ENCODE data around the gene TTLL12.

Gene TTLL12

DNA sequence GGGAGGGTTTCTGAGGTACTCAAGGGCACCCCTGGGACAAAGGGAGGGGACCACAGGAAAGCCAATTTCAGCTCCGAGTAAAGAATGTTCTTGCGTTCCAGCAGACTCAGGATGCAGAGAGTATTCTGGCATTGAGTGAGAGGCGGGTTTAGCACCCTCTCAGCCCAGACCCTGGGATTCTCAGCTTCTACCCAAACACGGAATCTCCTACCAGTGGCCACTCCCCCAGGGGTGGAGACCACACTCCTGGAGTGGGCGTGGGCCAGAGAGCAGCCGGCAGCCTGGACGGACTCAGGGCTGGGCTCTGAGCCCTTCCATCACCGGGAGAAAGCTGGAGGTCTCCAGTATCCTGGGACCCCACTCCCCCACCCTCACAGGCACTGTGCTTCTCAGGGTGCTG lies 26.1 kb upstream of the TTLL12 start:
- no peak for ATAC-seq

DNA sequence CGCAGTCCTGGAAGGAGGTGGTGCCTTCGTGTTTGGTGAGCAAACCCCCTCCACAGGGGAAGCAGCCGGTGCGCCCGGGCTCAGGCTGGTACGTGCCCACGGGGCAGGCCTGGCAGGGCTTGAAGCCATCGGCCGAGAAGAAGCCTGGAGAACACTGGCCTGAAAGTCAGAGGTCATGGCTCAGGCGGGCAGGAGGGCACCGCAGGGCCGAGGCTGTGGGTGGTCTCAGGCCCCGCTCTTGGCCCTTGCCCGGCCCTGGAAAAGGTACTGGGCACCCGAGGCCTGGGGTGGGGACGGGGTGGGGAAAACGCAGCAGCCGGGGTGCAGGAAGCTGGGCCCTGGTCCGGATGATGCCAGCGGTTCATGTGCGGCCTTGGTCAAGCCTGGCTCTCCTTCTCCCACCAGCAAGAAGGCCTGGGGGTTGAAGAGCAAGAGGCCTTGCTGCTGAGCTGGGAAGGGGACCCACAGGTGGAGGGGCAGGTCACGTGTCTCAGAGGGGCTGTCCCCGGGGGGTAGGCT lies 25.6 kb upstream of the TTLL12 start:
- no peak for ATAC-seq

DNA sequence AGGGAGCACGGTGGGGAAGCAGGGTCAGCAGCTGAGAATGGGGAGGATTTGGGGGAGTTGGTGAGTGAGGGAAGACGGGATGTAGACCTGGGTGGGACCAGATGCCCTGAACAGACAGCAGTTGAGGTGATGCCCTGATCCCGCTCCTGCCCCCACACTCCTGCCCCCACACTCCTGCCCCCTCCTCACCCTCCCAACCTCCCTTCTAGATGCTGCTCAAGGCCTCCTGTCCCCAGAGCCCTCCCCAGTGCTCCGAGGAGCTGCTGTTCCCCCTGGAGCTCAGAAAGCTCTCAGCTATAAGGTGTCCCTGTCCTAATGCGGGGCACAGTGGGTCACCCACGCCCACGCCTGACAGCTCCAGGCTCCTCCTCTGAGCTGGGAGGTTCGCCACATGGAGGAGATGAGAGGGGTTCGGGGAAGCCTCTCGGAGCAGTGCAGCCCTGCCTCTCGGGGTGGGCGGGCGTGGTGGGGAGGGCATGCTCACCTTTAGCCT lies 25.1 kb upstream of the TTLL12 start:
- ATAC-seq = no peak

DNA sequence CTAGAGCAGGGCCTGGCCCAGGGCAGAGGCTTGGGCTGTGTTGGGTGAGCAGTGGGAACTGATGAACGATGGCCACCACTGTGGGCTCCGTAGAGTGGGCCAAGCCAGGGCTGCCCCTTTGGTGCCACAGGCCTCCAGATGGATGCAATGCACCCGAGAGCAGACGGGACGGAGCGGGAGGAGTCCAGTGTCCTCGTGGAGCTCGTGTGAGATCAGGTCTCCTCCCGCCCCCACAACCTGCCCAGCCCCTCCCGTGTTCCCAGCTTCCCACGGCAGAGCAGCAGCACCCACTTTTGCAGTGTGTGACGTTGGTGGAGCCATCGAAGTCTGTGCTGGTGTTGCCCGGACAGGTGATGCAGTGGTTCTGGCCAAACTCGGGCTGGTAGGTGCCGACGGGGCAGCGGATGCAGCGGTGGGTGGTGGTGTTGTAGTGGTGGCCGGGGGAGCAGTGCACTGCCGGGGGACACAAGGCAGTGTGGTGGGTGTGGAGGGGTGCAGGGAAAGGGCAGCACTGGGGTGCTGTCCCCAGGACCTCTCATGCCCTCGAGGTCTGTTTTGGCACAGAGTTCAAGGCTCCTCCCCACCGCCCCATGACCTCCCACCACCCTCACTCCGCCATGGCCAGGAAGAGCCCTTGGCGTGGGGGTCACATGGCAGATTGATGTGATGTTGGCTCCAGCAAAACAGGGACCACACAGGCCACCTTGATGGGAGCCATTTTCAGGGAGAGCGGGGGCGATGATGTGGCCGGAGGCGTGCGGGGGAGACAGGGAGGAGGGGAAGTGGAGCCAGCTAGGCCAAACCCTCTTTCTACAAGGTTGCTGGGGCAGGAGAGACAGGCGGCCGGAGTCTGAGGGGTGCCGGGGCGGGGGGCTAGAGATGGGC lies 23.9 kb upstream of the TTLL12 start:
- no peak for ATAC-seq

DNA sequence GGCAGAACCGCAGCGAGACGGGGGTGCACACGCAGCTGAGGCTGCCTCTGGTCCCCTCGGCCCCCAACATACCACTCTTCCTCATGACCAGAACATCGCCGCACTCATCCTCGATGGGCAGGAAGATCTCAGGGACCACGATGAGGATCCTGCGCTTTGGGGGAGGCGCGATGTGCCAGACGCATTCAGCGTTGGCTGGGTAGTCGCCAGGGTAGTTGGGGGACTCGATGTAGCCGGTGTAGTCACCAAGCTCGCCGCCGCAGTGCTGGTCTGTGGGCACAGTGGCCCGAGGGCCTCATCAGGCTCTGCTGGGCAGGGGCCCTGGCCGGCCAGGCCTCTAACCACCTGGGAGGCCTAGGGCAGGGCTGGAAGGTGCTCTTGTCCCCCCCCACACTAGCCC lies 23.0 kb upstream of the TTLL12 start:
- no peak for ATAC-seq

DNA sequence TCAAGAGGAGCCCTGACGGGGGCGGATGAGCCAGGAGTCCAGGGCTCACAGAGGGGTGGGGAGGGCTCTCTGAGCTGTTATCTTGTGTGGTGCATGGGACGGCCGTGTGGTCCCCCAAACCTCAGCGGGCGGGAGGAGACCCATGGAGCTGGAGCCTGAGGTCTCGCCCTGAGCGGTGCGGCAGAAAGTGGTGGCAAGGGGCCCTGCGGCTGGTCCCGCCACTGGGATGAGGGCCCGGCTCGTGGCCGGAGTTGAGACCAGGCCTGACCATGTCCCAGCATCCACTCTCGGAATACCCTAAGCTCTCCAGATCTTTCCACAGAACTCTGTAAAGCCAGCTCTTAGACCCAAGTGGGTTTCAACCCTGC lies 22.6 kb upstream of the TTLL12 start:
- no peak for ATAC-seq

DNA sequence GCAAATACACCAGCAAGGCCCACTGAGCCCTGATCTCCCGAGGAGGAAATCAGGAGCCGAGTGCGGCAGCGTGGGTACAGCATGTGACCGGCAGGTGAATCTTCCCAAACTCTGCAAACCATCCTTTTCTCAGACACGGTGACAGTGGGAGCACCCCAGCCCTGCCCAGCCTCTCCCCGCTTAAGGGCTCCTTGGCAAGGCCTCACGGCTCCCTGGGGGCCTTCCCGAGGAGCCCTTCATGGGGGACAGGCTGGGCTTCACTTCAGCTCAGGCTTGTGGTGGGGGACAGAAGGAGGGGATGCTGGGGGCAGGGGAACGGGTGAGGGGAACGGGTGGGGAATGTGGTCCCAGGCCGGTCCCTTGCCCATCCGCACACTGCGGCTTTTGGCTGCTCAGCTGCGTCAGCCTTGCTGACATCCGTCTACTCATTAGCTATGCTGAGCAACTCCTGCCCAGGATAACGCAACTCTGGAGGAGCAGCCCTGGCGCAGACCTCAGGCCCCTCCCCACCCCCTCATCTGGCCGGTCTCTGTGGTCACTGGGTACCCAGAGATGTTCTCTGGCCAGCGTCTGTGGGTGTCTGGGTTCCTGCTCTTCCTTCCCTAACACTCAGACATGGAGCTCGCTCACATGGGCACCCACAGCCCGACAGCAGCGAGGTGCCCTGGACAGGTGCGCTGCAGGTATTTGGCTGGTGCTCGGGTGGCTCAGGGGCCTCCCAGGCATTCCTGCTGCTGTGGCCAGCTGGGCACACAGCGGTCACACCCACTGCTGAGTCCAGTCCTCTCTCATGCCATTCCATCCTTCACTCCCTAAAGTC lies 22.0 kb upstream of the TTLL12 start:
- ATAC-seq = no peak

DNA sequence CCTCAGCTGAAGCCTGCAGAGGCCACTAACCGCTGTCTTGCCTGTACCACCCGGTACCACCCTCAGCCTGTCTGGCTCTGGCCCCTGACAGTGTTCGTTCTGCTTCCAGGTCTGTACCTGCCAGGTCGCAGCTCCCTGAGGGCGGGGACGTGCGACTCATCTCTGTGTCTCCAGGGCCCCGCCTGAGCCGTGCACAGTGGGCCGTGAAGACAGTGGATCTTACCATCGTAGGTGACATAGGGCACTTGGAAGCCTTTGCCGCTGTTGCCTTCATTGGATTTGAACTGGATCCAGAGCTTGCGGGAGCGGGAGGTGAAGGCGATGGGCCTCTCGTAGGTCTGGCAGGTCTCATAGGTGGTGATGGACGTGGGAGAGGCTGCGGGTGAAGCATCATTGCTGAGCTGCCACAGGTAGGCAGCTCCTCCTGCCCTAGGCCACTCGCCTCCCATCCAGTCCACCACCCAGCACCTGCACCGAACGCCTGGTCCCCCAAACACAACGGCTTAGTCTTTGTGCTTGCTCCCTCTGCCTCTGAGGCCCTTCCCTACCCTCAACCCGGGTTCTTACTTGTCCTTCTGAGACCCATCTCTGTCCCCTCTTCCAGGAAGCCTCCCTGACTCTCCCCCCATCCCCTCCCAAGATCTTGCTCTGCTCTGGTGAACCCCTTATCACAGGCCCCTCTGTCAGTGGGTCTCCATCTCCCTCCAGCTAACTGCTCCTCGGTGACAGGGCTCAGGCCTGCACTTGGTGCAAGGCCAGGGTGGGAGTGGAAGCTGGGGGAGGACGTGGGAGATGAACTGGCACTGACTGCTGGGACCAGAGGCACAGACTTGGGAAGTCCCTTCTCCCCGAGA lies 21.1 kb upstream of the TTLL12 start:
- ATAC-seq = no peak

DNA sequence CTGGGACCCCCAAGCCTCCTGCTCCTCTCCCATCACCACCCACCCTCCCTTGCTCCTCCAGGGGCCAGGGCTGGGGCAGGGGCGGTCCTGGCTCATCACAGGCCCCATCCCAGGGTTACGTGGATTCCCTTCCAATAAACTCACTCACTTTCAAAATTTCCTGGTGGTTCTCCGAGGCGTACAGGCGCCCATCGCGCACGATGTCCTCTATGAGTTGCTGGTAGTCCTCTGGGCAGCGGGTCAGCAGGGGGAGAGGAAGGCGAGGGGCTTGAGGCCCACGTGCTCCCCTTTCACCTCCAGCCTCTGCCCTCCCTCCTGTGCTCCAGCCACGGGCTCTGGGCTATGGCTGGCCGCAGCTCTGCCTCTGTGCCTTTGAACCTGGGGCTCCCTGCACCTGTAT lies 20.5 kb upstream of the TTLL12 start:
- no peak for ATAC-seq

DNA sequence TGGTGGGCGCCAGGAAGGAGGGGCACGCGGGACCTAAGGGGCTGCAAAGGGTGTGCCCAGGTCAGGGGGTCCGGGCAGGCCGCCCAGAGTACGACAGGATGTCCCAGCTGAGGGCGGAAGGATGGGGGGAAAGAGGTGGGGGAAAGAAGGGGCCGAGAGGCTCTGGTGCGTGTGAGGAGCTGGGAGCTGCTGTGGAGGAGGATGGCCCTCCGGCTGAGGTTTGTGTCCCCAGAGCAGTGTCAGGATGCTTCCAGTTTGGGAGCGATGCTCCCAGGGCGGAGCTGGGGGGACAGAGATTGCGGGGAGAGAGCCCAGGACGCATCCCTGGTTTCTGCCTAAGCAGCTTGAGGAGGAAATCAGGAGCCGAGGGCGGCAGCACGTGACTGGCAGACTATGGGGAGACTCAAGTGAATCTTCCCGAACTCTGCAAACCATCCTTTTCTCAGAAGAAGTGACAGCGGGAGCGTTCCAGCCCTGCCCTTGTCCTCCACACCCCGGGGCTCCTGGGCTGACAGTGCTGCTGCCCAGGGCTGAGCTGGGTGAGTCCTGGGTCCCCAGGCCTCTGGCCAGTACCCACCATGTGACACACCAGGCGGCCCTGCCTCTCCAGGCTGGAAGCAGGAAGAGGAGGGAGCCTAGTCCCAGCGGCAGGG lies 19.7 kb upstream of the TTLL12 start:
- ATAC-seq = no peak

DNA sequence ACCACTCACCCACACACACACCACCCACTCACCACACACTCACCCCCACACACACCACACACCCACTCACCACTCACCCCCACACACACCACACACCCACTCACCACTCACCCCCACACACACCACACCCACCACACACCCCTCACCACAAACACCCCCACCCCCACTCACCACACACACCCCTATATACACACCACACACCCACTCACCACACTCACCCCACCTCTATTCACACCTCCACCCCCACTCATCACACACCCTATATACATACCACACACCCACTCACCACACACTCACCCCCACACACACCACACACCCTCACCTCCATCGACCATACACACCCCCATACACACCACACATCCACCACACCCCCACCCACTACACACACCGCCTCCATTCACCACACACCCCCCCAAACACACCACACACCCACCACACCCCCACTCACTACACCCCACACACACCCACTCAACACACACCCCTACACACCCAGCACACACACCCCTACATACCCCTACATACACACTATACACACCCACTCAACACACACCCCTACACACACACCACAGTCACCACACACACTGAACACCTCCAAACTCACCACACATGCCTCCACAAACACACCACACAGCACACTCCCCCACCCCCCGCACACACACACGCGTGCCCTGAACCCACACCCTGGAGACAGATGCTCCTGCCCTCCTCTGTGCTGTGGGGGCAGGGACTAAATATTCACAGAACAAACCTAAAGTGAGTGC lies 19.0 kb upstream of the TTLL12 start:
- peak in 1 of 2 donors; percentile 28 for ATAC-seq

DNA sequence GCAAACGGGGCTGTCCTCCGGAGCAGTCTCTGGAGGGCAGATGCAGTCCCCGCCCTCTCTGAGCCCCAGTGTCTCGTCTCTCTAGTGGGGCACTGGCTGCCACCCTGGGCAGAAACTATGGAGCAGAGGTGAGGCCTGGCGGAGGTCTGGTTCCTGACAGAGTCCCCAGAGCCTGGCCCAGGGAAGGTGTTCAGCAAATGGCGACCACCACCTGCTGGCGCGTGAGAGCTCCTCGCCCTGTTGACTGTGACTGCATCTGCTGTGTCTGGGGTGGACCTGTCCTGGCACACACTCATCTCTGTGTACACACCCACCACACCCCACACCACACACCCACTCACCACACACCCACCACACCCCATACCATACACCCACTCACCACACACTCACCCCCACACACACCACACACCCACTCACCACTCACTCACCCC lies 18.3 kb upstream of the TTLL12 start:
- no peak for ATAC-seq

DNA sequence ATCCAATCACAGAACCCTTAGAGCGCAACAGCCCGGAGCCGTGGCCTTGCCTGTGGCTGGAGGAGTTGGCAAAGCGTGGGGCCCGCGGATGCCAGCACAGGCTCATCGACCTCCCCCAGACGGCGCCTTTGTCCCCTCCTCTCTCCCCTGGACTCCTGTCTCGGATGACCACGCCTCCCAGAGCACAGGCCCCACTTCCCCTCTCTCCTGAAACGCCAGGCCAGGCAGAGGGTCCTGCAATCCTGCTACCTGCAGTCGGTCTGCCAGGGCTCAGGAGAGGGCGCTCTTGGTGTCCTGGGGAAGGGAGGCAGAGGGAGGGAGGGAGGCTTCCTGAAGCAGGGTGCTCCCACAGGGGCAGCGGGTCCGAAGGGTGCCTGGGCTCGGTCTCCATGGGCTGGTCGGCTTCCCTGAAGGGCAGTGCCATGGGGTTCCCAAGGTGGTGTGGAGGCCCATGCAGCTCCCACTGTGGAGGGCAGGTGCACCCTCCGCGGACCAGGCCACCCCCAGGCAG lies 16.6 kb upstream of the TTLL12 start:
- no peak for ATAC-seq

DNA sequence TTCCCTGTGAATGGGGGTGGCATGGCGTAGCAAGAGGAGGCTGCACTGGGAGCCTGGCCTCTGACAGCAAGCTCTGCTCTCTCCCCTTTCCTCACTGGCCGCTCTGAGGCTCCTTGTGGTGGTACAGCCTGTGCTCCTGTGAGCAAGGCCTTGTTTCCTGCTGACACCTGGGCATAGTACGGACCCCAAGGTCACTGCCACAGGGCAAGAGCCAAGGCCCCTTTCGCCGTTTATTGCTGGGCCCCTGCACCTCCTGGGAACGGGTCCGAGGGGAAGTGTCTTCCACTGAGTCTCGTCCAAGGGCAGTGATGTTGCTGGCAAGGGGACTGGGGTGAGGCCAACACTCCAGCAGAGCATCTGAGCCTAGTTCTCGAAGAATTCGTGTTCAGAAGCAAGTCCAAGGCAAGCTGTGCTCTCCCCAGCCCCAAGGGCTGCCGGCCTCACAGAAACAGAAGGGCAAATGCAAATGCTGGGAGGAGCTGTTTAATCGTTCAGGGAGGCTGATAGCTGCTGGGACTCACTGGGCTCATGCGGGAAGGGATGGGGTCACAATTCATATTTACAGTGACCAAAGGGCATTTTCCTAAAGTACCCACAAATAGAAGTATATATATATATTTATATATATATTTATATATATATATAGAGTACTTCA lies 15.9 kb upstream of the TTLL12 start:
- ATAC-seq = no peak

DNA sequence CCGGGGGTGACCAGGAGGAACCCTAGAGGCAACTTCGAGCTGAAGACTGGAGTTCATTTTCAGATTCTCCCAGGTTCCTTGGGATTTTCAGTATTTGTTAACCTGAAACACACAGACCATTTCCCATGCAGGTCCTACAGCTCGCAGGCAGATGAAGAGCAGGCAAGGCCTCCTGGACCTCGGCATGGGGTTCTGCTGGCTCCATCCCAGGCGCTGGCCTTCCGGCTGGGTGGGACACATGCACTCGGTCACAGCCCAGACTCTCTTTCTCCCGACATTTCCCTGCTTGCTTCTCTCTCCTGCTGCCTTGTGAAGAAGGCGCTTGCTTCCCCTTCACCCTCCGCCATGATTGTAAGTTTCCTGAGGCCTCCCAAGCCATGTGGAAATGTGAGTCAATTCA lies 15.4 kb upstream of the TTLL12 start:
- no peak for ATAC-seq

DNA sequence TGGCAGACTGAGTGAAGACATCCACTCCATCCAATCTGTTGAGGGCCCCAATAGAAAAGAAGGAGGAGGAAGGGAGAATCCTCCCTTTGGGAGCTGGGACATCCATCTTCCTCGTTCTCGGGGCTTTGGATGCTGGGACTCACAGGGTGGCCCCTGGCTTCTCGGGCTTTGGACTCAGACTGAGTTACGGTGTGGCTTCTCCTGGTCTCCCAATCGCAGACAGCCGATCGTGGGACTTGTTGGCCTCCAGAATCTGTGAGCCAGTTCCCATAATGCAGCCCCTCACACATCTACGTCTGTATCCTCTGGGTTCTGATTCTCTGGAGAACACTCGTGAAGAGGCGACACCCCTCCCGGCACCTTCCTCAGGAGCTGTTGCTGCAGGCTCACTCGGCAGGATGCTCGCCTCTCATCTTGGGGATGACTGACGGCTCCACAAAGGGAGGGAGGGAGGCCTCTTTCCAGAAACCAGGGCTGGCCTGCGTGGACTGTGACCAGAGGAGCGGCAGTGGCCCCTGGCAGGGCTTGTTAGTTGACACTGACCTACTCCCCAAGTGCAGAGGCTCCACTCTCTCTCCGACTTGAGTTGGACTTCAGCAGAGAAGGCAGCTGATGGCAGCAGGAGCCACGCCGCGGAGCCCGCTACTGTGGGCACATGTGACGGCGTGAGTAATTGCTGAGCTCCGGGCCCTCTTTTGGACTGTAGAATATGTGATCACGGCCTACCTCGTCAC lies 14.7 kb upstream of the TTLL12 start:
- no peak for ATAC-seq

DNA sequence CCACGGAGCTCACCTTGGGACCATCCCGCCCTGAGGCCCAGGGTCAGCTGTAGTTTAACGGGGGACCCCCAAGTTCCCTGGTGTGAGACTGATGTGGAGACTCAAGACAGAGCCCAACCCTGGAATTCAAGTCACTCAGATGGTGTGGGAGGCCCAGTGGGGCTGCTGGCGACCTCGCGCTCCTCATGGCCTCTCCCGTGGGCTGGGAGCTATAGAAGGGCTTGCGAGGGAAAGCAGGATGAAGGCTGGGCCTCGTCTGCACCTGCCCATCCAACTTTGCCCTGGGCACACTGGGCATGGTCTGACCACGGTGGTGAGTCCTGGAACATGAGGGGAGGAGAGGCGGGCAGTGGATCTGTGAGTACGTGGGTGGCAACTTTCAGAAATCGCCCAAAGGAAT lies 13.6 kb upstream of the TTLL12 start:
- no peak for ATAC-seq

DNA sequence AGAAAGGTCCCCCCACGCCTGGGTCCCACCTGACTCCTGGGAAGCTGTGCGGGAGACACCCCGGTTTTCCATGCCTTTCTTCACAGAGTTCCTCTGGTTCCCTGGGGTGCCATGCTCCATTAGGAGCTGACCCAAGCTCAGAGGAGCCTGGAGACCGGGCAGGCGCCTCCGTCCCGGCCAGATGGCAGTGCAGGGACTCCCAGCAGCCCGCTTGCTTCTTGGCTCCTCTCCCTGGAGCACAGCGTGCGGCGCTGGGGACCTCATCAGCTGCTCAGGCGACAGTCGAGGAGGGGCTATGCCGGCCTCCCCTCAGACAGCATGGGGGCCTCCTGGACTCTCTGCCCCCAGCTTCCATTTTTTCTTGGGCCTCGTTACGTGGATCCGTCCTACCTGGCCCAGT lies 13.1 kb upstream of the TTLL12 start:
- ATAC-seq = no peak

DNA sequence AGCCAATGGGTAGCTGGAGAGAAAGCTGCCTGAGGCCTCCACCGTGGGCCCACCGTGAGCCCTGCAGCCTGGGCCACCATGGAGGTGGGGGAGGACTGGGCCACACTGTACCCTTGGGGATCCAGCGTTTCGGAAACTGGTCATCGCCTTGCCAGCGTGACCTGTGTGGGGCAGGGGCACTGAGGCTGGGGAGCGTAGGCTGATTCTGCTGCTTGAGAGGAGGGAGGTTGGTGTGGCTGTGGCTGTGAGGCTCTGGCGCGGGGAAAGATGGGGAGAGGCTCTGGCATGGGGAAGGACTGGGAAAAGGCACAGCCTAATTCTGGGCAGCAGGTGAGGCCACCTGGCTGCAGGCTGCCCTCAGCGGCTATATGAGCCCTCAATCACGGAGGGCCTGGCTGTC lies 12.6 kb upstream of the TTLL12 start:
- no peak for ATAC-seq

DNA sequence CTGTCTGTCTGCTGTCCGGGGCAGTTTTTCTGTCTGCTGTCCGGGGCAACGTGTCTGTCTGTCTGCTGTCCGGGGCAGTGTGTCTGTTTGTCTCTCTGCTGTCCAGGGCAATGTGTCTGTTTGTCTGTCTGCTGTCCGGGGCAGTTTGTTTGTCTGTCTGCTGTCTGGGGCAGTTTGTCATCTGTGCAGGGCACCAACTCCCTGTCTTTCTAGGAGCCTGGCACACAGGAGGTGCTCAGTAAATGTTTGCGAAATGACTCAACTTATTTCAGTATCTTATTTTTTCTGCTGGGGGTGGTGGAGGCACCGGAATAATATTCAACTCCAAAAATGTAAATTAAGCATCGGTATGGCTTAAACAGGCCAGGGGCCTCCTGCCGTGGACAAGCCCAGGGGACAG lies 12.0 kb upstream of the TTLL12 start:
- ATAC-seq = no peak

Measured in activated CD4-positive, CD25-positive, alpha-beta regulatory T cell treated with anti-CD3 and anti-CD28 coated beads, Interleukin-2, amount 50 U/mL, for 24 hours (primary cell).